ENCODE data around the gene COPE. TPM values are rescaled to one million over a fixed set of nuclear protein-coding genes. Genes with fewer than 3 reads are reported as not detected.
A peak's percentile ranks its signal among the peaks of the same experiment; 100 is the strongest.

COPE gene
- total and polyA plus RNA-seq, 2 of the 8 experiments (the other 6 are each of a cell fraction or from before 2014, with no cell fraction given), result 178 to 356 TPM

GRCh38 chr19:18922228-18922985 lies 3.2 kb upstream of the COPE start:
- H3K14ac ChIP-seq (ENCODE audit: insufficient read length), result no peak overlapping the region
- H2BK5ac ChIP-seq (ENCODE audit: low read depth, low read length), result no peak overlapping the region
- H3K56ac ChIP-seq (replicated peaks; ENCODE audit: insufficient read length, low read depth, low read length), result no peak overlapping the region
- no peaks in the 10 kb centered on the region for H3K9me3 ChIP-seq (ENCODE audit: insufficient read depth in 2 of 2, low read depth in 1 of 2, low read length in 1 of 2)
- no peak for TF ChIP-seq RAD21 (IDR thresholded peaks at IDR 0.05 in 1 of 2, conservative IDR thresholded peaks at IDR 0.05 in 1 of 2; ENCODE audit: low read depth in 2 of 2, low read length in 2 of 2)
- TF ChIP-seq POLR2A (IDR thresholded peaks at IDR 0.05; ENCODE audit: control extremely low read depth in 1 of 2, low read depth in 2 of 2, low read length in 2 of 2), result 0 out of 3 replicates have a peak, but pooled peaks of 1 of the 2 experiments have one; percentile 5
- H2AK5ac ChIP-seq (ENCODE audit: low read depth, low read length), result no peak overlapping the region
- H2BK12ac ChIP-seq (ENCODE audit: low read depth, low read length), result no peak overlapping the region
- no peak overlapping the region for H4K91ac ChIP-seq (replicated peaks; ENCODE audit: insufficient read length, low read length)
- no peak for DNase-seq (ENCODE audit: low read depth in 1 of 2, low spot score in 2 of 2)
- H3K36me3 ChIP-seq (ENCODE audit: control insufficient read depth in 2 of 4, insufficient read depth in 4 of 4, low read length in 3 of 4), result peaks cover 5 to 32% (median 14%) of the 10 kb centered on the region in 4 experiments; a peak in 7 of 8 replicates
- H4K5ac ChIP-seq (ENCODE audit: insufficient read length, low read depth, low read length), result no peak overlapping the region
- no peak overlapping the region for H3K4me3 ChIP-seq (ENCODE audit: extremely low read depth in 1 of 4, insufficient read depth in 2 of 4, low read depth in 3 of 4, low read length in 4 of 4)
- H3K18ac ChIP-seq (ENCODE audit: extremely low read depth, low read length), result no peak overlapping the region
- ChIA-PET POLR2A (ENCODE audit: partially characterized antibody) (interaction anchor here (0.7 to 6.7 kb wide), 7 partner anchors 9 to 64 kb away, joined by 3 to 94 read pairs (median 4); partner anchors contain the start of gene CERS1), CTCF (ENCODE audit: partially characterized antibody) (interaction anchor here (0.9 to 1.1 kb wide), 2 partner anchors 25 to 65 kb away, joined by 4 read pairs; no protein-coding TSS in a partner anchor)
- no peak overlapping the region for H2BK120ac ChIP-seq (replicated peaks; ENCODE audit: low read depth, low read length)
- FAIRE-seq, result no peak
- H3K79me1 ChIP-seq (ENCODE audit: low read depth, low read length), result peaks cover 10% of the 10 kb centered on the region
- no peaks in the 10 kb centered on the region for H3K27me3 ChIP-seq (replicated peaks in 1 of 4; ENCODE audit: control insufficient read depth in 3 of 4, extremely low read depth in 1 of 4, insufficient read depth in 3 of 4, low read length in 3 of 4)
- H3K27ac ChIP-seq (ENCODE audit: low read depth, low read length), result no peak overlapping the region
- no peak overlapping the region for H3K4me2 ChIP-seq (ENCODE audit: insufficient read depth in 1 of 2, low read depth in 2 of 2, low read length in 2 of 2)
- peaks cover 4 to 22% of the 10 kb centered on the region in 2 experiments; a peak in 3 of 4 replicates for H3K79me2 ChIP-seq (ENCODE audit: control insufficient read depth in 1 of 2, insufficient read depth in 2 of 2, low read length in 2 of 2)
- WGBS, 2 experiments (ENCODE audit: extremely low coverage in 1 of 2, insufficient coverage in 1 of 2, insufficient read length in 1 of 2, insufficient replicate concordance in 2 of 2, low coverage in 1 of 2, low lambda C conversion rate in 2 of 2, missing lambda C conversion rate in 1 of 2), result 93% methylated on average over 21 of the region's 29 CpGs; no CpG with 5 or more reads in 1 of the 2 experiments
- H3K4ac ChIP-seq (replicated peaks; ENCODE audit: insufficient read length, low read depth, low read length), result no peak overlapping the region
- no peak overlapping the region for H4K8ac ChIP-seq (ENCODE audit: extremely low read depth, insufficient read depth, low read length)
- no peak overlapping the region for H2BK20ac ChIP-seq (ENCODE audit: low read length)
- no peak overlapping the region for H2BK15ac ChIP-seq (ENCODE audit: low read length)
- H3K9ac ChIP-seq (replicated peaks in 1 of 4; ENCODE audit: extremely low read depth in 1 of 4, low read depth in 3 of 4, low read length in 3 of 4), result no peak overlapping the region
- H3K4me1 ChIP-seq (replicated peaks in 1 of 4; ENCODE audit: control insufficient read depth in 3 of 4, insufficient read depth in 4 of 4, low read length in 3 of 4), result peaks cover 0 to 9% (median 6%) of the 10 kb centered on the region in 4 experiments; a peak in 6 of 7 replicates
- H3K23me2 ChIP-seq (ENCODE audit: low read depth, low read length), result peaks cover 15% of the 10 kb centered on the region
- H3K23ac ChIP-seq (ENCODE audit: insufficient read length), result no peak overlapping the region
- peaks cover under 1 to 18% of the 10 kb centered on the region in 2 experiments for H4K20me1 ChIP-seq (replicated peaks in 1 of 2; ENCODE audit: control insufficient read depth in 1 of 2, insufficient read depth in 2 of 2, low read length in 2 of 2)
- no peak overlapping the region for H2AFZ ChIP-seq (ENCODE audit: low read length)
